Non-pigmented ciliary epithelial cell (primary cell): ENCODE measurements around the gene BROX.
A peak's percentile ranks its signal among the peaks of the same experiment; 100 is the strongest.
"Not testable (repeated sequence)": the region's sequence is repeated elsewhere in the genome, so short reads cannot be mapped to it uniquely, and the experiment has no call there.

Experiments
- DNase-seq: peaks from one replicate; pipeline ENCODE4 v3.0.0-alpha.2; 2010; ENCODE audit warnings: low read depth

Gene BROX, protein sequence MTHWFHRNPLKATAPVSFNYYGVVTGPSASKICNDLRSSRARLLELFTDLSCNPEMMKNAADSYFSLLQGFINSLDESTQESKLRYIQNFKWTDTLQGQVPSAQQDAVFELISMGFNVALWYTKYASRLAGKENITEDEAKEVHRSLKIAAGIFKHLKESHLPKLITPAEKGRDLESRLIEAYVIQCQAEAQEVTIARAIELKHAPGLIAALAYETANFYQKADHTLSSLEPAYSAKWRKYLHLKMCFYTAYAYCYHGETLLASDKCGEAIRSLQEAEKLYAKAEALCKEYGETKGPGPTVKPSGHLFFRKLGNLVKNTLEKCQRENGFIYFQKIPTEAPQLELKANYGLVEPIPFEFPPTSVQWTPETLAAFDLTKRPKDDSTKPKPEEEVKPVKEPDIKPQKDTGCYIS

DNA sequence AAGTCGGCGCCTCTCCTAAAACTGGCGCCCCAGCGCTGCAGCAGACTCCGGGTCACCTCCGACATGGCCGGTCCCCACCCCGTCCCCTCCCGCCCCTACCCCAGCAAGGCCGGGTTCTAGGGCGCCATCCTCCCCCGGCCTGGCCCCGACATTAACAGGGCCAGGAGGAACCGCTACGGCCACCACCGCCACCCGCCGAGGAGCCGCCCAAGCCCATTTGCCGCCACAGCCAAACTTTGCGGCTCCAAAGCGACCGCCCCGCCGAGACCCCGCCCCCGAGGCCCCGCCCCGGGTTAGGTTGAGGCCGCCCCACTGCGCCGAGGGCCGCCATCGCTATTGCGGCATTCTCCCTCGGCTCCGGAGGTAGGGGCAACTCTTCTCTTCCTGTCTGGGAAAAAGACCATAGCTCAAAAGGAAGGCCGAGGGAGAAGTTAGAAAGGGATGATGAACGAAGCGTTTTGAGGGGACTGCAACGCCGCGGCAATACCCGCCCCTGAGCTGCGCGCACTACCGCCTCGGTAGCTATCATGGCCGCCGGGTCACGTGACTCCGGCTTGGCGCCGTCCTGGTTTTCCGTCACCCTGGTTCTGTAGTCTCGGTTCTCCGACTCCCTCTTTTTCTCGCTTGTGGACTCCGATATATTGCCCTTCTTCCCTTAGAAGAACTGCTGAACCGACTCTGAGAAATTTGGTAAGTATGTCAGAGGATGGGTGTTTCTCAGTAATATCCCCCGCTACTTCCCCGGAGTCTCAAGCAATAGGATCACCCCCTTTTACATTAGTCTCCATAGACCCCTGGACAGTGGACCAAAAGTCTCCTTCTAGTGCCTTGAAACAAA is at the start of gene BROX, which contains the start of gene AIDA:
BROX (plus strand) TSS at position 312 of the 838 bp plus-strand sequence. CDS start 3,136 bp downstream, outside the sequence.
AIDA (minus strand) TSS at position 239 of the 838 bp plus-strand sequence; CDS start at position 65, 174 bp downstream.
- no peak for DNase-seq

DNA sequence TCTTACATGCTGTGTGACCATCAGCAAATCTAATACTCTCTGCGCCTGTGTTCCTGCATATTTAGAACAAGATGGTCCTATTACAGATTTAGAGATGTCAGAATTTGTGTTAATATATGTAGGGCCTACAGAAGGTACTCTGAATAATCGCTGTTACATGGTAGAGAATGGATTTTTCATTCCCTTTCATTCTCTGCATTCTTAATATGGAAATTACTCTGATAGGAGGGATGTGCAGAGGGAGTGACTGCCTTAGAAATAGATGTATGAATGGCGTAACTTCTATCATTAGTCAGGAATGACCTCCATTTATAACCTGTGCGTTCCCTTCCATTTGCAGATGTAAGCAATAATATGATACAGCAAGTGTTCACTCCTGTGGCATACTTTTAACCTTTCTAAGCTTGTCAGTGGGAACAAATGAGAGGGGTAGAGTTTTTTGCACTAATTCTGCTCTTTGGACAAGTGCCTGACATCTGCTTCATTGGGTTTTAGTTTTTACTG is 48.9 kb upstream of the BROX start:
- no peak for DNase-seq

DNA sequence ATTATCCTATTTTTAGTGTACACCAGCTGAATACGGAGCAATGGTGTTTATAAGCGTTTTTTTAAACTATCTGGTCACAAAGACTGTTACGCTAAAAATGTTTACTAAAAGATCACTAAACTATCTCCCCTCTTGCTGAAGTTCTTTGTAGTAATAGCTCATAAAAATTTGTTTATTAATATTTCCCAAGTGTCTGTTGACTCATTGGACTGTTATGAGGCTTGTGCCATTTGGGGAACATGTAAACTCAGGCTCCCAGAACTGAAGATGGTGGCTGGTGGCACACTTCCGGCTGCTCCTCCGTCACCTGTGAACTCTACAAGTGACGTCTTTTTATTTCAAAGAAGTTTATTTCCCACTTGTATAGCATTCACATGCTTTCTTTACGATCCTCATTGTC is 46.4 kb upstream of the BROX start:
- DNase-seq: no peak

DNA sequence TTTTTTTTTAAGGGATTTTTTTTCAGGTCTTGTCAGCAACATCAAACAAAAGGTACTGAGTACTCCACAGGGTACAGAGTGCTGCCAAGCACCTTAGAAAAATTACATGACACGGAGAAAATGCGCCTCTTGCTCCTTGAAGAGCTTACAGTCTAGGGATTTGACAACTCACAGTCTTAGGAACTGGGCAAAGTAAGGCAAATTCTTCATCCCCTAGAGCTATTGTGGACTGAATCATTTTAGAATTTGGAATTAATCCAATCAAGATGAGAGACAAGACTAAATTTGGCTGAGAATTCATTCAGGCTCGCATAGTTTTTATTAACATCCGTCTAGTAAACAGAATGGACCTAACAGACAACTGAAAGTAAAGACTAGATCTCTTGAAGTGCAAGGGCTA is 44.2 kb upstream of the BROX start:
- DNase-seq: not testable (repeated sequence)

DNA sequence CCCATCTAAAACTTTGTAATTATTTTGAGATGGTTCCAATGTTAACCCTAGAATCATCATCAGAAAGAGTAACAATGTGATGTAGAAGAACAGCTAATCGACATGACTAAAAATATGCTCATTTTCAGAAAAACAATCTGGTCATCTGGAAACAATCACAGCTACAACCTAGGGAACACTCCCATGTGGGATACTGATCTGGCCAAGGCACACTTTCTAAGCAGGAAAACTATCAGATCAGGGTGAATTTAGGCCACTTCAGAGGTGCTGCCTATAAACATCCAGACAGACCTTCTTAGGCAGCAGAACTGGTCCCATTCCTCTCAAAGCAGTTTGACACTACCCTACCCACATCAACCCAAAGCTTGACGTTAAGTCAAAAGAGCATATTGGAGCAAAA is 43.3 kb upstream of the BROX start:
- DNase-seq: not testable (repeated sequence)

DNA sequence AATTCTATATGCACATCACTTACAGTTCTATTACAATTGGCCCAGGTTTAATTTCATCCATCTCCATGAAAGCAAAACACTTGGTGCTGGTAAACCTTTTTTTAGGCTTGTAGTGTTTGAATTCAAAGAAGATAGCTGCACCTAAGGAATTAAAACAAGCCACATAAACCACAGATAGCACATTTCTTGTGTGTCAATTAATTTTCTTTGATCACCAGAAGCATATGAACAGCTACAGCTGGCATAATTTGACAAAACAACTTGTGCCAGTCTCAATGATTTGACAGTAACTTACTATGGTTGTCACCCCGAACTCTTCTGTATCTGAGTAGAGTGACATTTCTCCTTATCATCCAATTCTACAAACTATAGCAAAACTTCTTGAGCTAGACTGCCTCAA is 42.3 kb upstream of the BROX start:
- no peak for DNase-seq

DNA sequence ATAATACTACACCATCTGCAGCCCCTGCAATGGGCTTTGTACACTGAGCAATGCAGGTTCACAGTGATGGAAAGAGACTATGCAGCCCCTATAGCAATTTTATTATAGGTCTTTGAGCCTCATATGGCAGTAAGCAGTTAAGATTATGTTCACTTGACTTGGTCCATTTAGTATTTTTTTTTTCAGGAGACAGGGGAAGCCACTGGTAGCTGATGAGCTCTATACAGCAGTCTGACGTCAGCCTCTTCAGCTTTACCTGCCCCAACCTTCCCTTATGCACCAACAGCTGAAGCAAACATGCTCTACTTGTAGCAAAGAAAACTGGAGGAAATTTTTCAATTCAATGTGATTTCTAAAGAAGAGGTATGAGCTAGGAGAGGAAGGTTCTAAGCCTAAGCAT is 32.3 kb upstream of the BROX start:
- DNase-seq: no peak

DNA sequence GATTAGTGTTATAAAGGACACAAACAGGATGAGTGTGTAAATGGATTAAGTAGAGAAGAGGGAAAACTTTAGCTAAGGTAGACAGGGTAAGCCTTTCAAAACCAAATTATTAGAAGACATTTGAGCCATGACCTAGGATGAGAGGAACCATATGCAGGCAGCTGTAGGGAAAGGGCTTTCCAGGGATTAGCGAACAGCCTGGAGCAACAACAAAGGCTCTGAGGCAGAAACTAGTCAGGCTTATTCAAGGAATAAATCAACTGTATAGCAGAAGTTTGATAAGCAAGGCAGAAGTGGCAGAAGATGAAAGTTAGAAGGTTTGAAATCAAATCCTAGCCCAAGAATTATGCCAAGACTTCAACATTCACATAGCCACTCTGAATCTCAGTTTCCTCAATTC is 21.3 kb upstream of the BROX start:
- DNase-seq: no peak

DNA sequence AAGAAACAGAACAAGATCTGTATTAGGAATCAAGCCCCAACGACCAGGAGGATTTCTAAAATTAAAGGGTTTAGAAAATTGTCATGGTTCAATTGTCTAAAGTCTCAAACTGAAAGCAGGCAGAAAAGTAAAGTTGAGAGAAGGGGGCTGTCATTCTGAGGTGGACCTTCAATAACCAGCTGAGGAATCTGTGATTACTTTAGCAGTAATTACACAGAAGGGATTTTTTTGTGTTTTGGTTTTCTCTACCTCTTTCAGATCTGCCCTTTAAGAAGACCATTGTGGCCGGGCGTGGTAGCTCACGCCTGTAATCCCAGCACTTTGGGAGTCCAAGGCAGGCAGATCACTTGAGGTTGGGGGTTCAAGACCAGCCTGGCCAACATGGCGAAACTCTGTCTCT is 17.4 kb upstream of the BROX start:
- no peak for DNase-seq

DNA sequence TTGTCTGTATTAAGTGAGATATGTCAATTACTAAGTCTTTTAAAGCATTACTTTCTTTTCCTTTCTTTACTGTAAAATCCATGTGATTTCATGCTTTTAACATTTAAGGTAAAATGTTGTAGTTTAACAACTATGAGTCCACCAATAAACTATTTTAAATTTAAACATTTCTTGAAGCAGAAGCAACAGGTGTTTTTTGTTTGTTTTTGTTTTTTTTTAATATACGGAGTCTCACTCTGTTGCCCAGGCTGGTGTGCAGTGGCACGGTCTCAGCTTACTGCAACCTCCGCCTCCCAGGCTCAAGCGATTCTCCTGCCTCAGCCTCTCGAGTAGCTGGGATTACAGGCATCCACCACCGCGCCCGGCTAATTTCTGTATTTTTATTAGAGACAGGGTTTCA is 15.6 kb upstream of the BROX start:
- no peak for DNase-seq

DNA sequence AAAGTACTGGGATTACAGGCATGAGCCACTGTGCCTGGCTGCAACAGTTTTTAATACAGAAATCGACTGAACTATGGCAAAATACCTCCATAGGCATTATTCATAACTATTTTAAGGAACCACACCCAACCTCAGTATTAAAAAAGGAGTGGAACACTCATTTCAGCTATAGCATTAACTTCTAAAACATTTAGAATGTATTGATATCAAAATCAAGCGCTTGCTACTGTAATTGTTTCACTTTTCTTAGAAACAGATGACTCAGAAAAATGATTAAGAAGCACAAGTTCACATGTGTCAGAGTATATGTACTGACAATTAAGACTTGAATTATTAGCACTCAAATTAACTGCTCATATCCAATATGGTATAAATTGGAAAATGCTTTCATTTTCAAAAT is 15.2 kb upstream of the BROX start:
- no peak for DNase-seq

DNA sequence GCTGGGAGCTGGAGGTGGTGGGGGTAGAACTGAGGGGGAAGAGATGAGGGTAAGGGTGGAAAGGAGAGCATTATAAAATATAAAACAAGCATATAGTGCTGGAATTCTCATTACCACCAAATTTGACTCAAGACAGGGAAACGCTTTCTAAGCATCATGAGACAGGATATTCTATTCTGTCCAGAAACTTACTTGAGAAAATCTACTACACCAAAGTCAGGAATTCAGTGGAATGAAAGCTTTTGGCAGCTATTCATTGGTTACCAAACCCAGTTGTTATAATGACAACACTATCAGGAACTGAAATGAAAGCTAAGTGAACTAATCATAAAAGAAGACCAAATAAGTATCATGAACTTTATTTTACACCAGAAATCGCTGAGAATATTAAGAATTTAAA is 14.5 kb upstream of the BROX start:
- DNase-seq: no peak

DNA sequence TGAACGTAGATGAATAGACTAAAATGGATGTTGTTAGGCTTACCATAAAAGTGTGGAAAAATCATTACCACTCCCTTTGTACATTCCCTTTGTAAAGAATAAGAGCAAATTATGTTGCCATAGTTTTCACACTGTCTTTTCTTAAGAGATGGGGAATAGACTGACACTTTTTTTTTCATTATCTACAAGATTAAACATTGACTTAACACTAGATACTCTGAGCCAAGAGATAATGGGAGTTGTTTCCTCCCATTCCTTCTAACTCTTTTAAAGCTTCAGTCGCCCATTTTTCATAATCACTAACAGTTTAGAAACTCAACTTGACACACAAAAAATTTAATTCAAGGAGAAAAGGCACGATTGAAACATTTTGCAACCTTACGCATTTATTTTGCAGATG is 10.2 kb upstream of the BROX start:
- no peak for DNase-seq

DNA sequence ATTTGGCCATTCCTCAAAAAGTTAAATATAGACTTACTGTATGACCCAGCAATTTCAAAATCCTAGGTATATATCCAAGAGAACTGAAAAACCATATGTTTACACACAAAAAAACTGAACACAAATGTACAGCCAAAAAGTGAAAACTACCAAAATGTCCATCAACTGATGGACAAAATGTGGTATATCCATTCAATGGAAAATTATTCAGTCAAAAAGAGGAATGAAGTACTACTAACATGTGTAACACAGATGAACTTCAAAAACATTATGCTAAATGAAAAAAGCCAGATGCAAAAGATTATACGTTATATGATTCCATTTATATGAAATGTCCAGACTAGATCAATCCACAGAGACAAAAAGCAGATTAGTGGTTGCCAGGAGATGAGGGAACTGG is 8.1 kb upstream of the BROX start:
- no peak for DNase-seq

DNA sequence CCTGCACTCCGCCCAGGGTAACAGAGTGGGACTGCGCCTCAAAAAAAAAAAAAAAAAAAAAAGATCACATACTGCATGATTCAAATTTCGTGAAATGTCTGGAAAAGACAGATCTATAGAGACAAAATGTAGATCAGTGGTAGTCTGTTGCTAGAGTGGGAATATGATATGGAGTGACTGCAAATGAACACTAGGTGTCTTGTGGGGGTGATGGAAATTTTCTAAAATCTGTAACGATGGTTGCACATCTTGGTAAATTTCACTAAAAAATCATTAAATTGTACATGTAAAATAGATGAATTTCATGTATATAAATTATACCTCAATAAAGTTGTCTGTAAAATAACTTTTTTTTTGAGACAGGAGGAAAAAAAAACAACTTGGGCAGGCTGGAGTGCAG is 5.5 kb upstream of the BROX start:
- DNase-seq: no peak

DNA sequence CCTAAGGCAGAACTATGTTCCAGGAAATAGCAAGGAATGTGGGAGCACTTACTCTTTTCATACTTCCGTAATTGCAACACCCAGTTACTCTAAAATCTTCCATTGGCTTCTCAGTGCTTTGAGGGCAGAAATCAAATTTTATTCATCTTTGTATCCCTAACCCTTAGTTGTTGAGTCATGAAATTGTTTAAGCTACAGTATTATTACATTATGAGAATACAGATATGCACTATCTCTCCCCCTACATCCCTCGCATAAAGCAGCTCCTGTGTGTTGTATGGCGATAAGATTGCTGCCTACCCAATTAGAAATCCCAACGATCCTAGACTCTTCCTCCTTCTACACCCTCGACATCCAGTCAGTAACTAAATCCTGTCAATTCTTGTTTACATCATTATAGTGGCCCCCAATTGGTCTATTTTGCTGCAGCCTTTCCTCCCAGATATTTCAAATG is 2.6 kb upstream of the BROX start:
- DNase-seq: no peak

DNA sequence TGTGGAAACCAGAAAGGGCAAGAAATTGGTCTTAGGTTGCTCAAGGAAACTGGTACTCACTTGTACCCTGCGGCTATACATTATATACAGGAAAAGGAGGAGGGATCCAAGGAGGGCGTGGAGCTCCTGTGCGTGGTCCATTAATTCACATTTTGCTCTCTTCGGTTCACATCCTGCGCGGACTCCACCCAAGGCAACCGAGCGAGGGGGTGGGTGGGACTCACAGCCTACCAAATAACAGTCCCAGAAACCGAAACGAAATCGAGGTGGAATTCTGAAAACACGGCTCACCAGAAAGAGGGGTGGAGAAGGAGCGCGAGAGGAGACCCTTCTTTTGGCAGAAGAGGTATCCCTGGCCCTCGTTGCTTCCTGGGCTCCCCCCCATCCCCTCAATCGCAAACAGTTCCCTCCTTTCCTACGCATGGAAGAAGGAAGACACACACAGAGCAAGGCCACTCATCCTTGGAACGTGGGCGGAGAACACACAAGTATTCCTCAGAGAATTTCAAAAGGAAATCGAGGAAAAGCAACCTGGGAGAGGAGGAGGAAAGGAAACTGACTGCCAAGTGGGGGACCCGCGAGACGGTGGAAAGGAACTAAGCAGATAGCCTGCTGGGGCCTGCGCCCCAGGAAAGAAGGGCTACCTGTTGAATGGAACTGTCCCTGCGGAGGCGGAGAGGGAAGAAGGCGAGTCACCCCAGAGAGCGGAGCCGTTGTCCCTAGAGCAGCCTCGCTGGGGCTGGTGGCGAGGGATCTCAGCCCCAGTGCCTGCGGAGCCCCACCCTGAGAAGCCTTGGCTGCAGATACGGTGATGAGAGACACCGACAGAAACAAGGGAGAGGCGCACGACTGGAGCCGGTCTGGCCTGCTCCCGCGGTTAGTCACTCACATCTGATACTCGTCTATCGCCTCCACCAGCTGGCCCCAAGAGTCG is 778 bp upstream of the BROX start:
- DNase-seq: no peak

DNA sequence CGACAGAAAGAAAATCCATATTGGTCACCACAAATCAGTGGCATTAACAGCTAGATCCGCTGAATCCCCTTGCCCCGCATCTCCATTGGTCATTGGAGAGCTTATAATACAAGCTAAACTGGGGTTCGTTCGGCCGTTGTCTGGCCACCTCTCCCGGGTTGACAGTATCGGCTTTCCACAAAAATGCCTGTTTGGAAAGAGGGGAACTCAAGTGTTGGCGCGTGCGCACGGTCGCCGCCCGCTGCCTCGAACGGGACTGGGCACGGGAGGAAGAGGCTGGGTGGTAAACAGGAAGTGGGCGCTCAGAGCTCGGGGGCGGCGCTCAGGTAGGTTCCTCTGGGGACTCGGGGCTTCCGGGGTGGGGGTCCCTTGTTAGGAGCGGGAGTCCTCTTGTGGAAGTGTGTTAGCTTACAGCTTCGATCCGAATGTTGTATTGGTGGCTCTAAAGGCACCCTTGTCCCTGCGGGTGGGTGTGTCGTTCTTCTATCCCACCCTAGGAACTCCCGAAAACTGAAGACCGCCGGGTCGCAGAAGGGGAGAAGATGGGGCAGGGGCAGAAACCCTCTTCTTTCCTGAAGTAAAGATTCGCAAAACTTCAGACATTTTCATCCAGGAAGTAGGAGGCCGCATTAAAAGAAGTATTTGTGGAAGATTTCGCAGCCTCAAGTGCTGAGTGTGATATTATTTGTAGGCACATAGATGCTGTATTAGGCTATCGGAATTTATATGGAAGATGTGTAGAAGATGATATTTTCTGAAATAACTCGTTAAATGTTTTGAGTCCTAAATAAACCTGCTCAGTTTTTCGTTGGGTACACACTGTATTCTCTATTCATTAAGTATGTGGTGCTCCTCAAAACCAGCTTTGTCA is 962 bp downstream of the BROX start:
- peak; percentile 72 for DNase-seq

DNA sequence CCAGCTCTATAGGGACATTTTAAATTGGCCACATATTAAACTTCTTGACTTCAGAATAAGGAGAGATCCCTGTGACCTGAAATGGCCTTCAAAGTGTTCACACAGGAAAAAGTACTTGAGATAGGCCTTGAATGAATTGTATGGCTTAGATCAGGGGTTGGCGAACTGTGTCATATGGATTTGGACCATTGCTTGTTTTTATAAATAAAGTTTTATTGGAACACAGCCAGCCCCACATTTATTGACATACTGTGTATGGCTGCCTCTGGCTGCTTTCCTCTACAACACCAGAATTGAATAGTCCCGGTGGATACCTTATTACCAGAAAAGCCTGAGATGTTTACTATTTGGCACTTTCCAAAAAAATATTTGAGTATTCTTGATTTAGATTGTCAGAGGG is 4.0 kb downstream of the BROX start:
- no peak for DNase-seq

DNA sequence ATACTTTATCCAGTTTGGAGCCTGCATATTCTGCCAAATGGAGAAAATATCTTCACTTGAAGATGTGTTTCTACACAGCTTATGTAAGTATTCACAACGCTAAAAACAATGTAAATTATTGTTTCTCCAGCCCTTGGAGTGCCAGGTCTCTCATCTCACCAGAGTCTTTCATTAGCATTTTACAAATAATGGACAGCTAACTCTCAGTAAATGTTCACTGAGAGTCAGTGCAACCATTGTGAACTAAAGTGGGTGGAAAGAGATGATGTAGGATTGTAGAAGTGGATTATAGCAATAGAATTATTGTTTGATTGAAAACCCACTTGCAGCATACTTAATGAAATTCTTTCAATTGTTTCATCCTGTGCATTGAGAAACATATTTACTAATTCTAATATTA is 16.4 kb downstream of the BROX start:
- DNase-seq: no peak

DNA sequence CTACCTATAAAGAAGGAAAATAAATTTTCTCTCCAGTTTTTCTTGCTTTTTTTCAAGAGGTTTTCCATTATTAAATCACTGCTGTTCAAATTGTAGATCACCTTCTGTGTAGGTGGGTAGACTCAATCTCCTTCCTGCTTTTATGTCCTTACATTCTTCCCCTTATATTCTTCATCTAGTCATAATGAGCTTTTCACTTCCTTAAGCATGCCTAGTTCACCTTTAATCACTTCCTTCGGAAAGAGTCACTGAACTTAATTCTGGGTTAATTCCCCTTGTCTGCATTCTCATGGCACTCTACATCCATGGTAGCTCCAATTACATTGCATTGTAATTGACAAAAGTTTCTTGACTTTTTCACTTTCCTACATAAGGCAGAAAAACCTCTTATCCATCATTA is 18.5 kb downstream of the BROX start:
- DNase-seq: no peak
